ENCODE results near the gene SLC34A1. TPM values are rescaled to one million over a fixed set of nuclear protein-coding genes. Genes with fewer than 3 reads are reported as not detected.
"Not testable (repeated sequence)": the region's sequence is repeated elsewhere in the genome, so short reads cannot be mapped to it uniquely, and the experiment has no call there.

The SLC34A1 gene
- polyA plus RNA-seq, 5 donors, result 0.51 TPM; not detected in 4

- no peak for DNase-seq
Measured at GRCh38 chr5:177409043-177409801, 25.0 kb downstream of the SLC34A1 start, which contains the start of gene F12. Gene F12 (minus strand): TSS chr5:177409564. CDS start chr5:177409527, 37 bp downstream.

- DNase-seq, result no peak
Measured at GRCh38 chr5:177410575-177410974, 26.3 kb downstream of the SLC34A1 start.

GRCh38 chr5:177412603-177413233, 28.5 kb downstream of the SLC34A1 start:
- no peak for DNase-seq

- no peak for DNase-seq
Measured at GRCh38 chr5:177414481-177414880, 30.2 kb downstream of the SLC34A1 start.

- not testable (repeated sequence) for DNase-seq
Measured at GRCh38 chr5:177417081-177417480, 32.8 kb downstream of the SLC34A1 start.

GRCh38 chr5:177419046-177419445, 34.8 kb downstream of the SLC34A1 start:
- DNase-seq, result peak in 1 of 2 donors; percentile 61

GRCh38 chr5:177420472-177420871, 36.2 kb downstream of the SLC34A1 start:
- not testable (repeated sequence) for DNase-seq

- DNase-seq, result no peak
Measured at GRCh38 chr5:177421062-177421798, 37.0 kb downstream of the SLC34A1 start.

- no peak for DNase-seq
Measured at GRCh38 chr5:177423671-177424070, 39.4 kb downstream of the SLC34A1 start.

GRCh38 chr5:177425196-177425800, 41.1 kb downstream of the SLC34A1 start:
- no peak for DNase-seq

- DNase-seq, result peak; percentile 100
Measured at GRCh38 chr5:177425801-177426565, 41.7 kb downstream of the SLC34A1 start.

- DNase-seq, result no peak
Measured at GRCh38 chr5:177426566-177427210, 42.5 kb downstream of the SLC34A1 start, which contains the start of gene GRK6. Gene GRK6 (plus strand): TSS chr5:177426676. CDS start chr5:177426846, 170 bp downstream.

GRCh38 chr5:177427211-177427822, 43.1 kb downstream of the SLC34A1 start:
- DNase-seq, result no peak

GRCh38 chr5:177427919-177428573, 43.8 kb downstream of the SLC34A1 start:
- DNase-seq, result no peak

- no peak for DNase-seq
Measured at GRCh38 chr5:177428574-177429217, 44.5 kb downstream of the SLC34A1 start.

GRCh38 chr5:177429248-177430040, 45.2 kb downstream of the SLC34A1 start:
- no peak for DNase-seq

- no peak for DNase-seq
Measured at GRCh38 chr5:177430140-177430951, 46.1 kb downstream of the SLC34A1 start.

Measured in right lung (tissue), 5 donors.